HG03039 (cell line): ENCODE results near the gene ERCC2.

Source experiments
- ATAC-seq: cut with Tn5 transposase; IDR thresholded peaks from one replicate; pipeline ENCODE4 v1.9.1; 2021; ENCODE audit warnings: mild to moderate bottlenecking, moderate library complexity; ENCODE audit not compliant: unreplicated experiment

Gene ERCC2

GRCh38 chr19:45402298-45403061, 32.1 kb upstream of the ERCC2 start:
- ATAC-seq = no peak

- no peak for ATAC-seq
Observed at GRCh38 chr19:45401815-45402214, 31.4 kb upstream of the ERCC2 start.

GRCh38 chr19:45400192-45400591, 29.8 kb upstream of the ERCC2 start:
- no peak for ATAC-seq

GRCh38 chr19:45395821-45396617, 25.6 kb upstream of the ERCC2 start:
- ATAC-seq = no peak

- ATAC-seq = no peak
Observed at GRCh38 chr19:45391871-45392665, 21.7 kb upstream of the ERCC2 start.

- ATAC-seq = no peak
Observed at GRCh38 chr19:45391346-45391745, 21.0 kb upstream of the ERCC2 start.

GRCh38 chr19:45385392-45386221, 15.2 kb upstream of the ERCC2 start:
- no peak for ATAC-seq

- ATAC-seq = no peak
Observed at GRCh38 chr19:45382426-45382825, 12.1 kb upstream of the ERCC2 start.

GRCh38 chr19:45380107-45380506, 9.7 kb upstream of the ERCC2 start:
- ATAC-seq = no peak

GRCh38 chr19:45376045-45376724, 5.8 kb upstream of the ERCC2 start:
- ATAC-seq = no peak

- ATAC-seq = no peak
Observed at GRCh38 chr19:45368737-45369340, 1.5 kb downstream of the ERCC2 start.

GRCh38 chr19:45368127-45368526, 2.2 kb downstream of the ERCC2 start:
- no peak for ATAC-seq

GRCh38 chr19:45364696-45365095, 5.7 kb downstream of the ERCC2 start:
- ATAC-seq = no peak

- no peak for ATAC-seq
Observed at GRCh38 chr19:45363861-45364459, 6.4 kb downstream of the ERCC2 start.

GRCh38 chr19:45362291-45362690, 8.1 kb downstream of the ERCC2 start:
- ATAC-seq = no peak

- no peak for ATAC-seq
Observed at GRCh38 chr19:45361608-45362007, 8.8 kb downstream of the ERCC2 start.

GRCh38 chr19:45358213-45358792, 12.1 kb downstream of the ERCC2 start:
- no peak for ATAC-seq

GRCh38 chr19:45357445-45357783, 13.0 kb downstream of the ERCC2 start:
- ATAC-seq = no peak
